ENCODE results near the gene HMGCS1.
A peak's percentile ranks its signal among the peaks of the same experiment; 100 is the strongest.
"Not testable (repeated sequence)": the region's sequence is repeated elsewhere in the genome, so short reads cannot be mapped to it uniquely, and the experiment has no call there.

Gene HMGCS1

GRCh38 chr5:43313035-43313853 is at the start of gene HMGCS1:
Gene HMGCS1, minus strand, starts transcription at chr5:43313412. Its CDS starts 14,447 bp downstream, at chr5:43298965.
- DNase-seq (ENCODE audit: low read depth in 2 of 2), result peak; percentile 91 to 97

GRCh38 chr5:43358726-43359125 is 45.5 kb upstream of the HMGCS1 start:
- no peak for DNase-seq (ENCODE audit: low read depth in 2 of 2)

DNA sequence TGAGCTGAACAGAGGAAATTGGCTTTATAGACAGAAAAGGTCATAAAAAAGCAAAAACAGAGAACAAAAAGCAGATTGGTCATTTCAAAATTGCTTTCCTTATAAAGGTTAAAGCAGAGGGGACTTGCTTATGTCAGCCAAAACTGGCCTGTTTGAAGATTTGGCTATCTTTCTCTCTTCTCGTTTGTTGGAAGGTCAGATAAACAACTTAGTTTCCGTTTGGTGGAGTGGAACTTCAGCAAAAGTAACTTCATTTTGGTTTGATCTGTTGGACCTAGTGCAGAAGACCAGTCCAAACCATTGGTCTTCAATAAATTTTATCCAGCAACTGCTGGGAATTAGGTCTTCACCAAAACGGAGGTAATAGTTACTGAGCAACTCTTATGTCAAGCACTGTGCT is 45.1 kb upstream of the HMGCS1 start:
- DNase-seq (ENCODE audit: low read depth in 2 of 2), result no peak

DNA sequence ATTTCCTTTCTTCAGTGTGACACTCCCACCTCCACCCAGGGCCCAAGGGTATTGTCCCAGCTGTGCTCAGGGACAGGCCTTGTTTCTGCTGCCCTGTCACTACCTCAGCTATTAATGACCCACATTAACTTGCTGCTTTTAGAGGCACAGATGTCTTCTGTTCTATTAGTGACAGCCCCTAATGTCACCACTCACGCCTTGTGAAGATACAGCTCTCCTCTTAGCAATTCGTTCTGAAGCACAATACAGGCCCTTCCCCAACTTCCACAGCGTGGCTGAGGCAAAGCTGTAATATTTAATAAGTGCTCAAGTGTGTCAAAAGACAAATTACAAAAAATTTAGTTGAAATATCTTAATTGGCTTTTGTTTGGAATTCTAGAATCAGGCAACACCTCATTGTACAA is 44.7 kb upstream of the HMGCS1 start:
- no peak for DNase-seq (ENCODE audit: low read depth in 2 of 2)

DNA sequence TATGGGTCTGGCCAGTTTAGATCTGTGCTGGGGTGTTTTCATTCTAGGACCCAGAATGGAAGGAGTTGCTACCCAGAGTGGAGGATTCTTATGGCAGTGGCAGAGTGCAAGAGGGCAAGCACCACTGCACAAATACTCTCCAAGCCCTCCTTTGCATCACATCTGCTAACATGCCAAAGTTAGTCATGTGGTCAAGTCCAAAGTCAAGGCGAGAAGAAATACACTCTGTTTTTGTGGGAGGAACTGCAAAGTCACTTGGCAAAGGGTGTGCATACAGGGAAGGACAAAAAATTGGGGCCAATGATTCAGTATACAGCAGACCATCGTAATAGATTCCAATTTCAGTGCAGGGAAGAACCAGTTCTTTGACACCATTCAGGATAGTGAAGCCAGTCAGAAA is 43.9 kb upstream of the HMGCS1 start:
- no peak for DNase-seq (ENCODE audit: low read depth in 2 of 2)

DNA sequence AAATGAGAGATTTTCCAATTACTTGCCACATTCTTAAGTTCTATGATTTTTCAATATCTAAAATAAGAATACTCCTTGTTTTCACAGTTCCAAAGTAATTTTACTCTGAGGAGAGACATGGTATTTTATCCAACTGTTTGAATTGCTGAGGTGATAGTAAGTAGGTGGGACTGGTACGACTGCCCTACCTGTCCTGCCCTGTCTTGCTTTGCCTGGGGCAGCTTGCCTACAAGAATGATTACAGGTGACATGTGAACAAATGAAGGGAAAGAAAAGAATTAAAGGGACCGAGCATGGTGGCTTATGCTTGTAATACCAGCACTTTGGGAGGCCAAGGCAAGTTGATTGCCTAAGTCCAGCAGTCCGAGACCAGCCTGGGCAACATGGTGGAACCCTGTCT is 41.6 kb upstream of the HMGCS1 start:
- DNase-seq (ENCODE audit: low read depth in 2 of 2), result no peak

GRCh38 chr5:43353668-43354067 is 40.5 kb upstream of the HMGCS1 start:
- DNase-seq (ENCODE audit: low read depth in 2 of 2), result no peak

- DNase-seq (ENCODE audit: low read depth in 2 of 2), result no peak
Measured at GRCh38 chr5:43352915-43353314, 39.7 kb upstream of the HMGCS1 start.

GRCh38 chr5:43352131-43352530 is 38.9 kb upstream of the HMGCS1 start:
- no peak for DNase-seq (ENCODE audit: low read depth in 2 of 2)

GRCh38 chr5:43348861-43349363 is 35.7 kb upstream of the HMGCS1 start:
- DNase-seq (ENCODE audit: low read depth in 2 of 2), result no peak

DNA sequence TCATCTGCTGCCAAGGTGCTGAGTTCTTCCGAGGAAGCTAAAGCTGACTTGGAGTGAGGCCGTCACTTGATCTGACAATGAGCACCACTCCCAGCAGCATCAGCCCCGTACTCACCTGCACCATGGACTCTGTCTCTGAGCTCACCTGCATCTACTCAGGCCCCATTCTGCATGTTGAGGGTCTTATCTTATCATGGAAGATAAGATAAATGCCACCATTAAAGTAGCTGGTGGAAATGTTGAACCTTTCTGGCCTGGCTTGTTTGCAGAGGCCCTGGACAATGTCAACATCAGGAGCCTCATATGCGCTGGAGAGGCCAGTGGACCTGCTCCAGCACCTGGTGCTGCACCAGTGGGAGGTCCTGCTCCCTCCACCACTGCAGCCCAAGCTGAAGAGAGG is 35.0 kb upstream of the HMGCS1 start:
- no peak for DNase-seq (ENCODE audit: low read depth in 2 of 2)

GRCh38 chr5:43338862-43339261 is 25.6 kb upstream of the HMGCS1 start:
- DNase-seq (ENCODE audit: low read depth in 2 of 2), result no peak

- DNase-seq (ENCODE audit: low read depth in 2 of 2), result no peak
Measured at GRCh38 chr5:43336159-43336558, 22.9 kb upstream of the HMGCS1 start.

- no peak for DNase-seq (ENCODE audit: low read depth in 2 of 2)
Measured at GRCh38 chr5:43335681-43336080, 22.5 kb upstream of the HMGCS1 start.

- no peak for DNase-seq (ENCODE audit: low read depth in 2 of 2)
Measured at GRCh38 chr5:43332401-43332800, 19.2 kb upstream of the HMGCS1 start.

DNA sequence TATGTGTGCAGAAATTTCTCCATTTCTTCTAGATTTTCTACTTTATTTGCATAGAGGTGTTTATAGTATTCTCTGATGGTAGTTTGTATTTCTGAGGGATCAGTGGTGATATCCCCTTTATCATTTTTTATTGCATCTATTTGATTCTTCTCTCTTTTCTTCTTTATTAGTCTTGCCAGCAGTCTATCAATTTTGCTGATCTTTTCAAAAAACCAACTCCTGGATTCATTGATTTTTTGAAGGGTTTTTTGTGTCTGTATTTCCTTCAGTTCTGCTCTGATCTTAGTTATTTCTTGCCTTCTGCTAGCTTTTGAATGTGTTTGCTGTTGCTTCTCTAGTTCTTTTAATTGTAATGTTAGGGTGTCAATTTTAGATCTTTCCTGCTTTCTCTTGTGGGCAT is 12.4 kb upstream of the HMGCS1 start:
- not testable (repeated sequence) for DNase-seq (ENCODE audit: low read depth in 2 of 2)

DNA sequence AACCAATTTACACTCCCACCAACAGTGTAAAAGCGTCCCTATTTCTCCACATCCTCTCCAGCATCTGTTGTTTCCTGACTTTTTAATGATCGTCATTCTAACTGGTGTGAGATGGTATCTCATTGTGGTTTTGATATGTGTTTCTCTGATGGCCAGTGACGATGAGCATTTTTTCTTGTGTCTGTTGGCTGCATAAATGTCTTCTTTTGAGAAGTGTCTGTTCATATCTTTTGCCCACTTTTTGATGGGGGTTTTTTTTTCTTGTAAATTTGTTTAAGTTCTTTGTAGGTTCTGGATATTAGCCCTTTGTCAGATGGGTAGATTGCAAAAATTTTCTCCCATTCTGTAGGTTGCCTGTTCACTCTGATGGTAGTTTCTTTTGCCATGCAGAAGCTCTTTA is 10.3 kb upstream of the HMGCS1 start:
- DNase-seq (ENCODE audit: low read depth in 2 of 2), result not testable (repeated sequence)

GRCh38 chr5:43320846-43321245 is 7.6 kb upstream of the HMGCS1 start:
- no peak for DNase-seq (ENCODE audit: low read depth in 2 of 2)

DNA sequence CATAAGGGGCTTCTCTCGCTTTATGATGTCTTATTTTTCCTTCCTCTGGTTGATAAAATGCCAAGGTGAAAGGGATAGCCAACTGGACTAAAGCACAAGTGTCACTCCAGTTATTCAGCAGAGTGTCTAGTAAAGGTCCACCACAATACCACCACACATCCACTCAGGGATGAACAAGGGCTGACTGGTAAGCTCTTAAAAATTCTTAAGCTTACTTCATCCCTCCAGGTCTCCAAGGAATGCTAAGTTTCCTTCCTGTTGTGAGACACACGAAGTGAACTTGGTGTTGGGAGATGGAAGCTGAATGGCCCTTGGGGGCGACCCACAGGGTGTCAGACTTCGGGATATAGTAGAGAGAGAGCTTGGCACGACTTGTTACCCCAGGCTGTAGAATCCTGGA is 3.2 kb upstream of the HMGCS1 start:
- no peak for DNase-seq (ENCODE audit: low read depth in 2 of 2)

GRCh38 chr5:43315682-43316081 is 2.5 kb upstream of the HMGCS1 start:
- DNase-seq (ENCODE audit: low read depth in 2 of 2), result peak in 1 of 2 donors; percentile 23

DNA sequence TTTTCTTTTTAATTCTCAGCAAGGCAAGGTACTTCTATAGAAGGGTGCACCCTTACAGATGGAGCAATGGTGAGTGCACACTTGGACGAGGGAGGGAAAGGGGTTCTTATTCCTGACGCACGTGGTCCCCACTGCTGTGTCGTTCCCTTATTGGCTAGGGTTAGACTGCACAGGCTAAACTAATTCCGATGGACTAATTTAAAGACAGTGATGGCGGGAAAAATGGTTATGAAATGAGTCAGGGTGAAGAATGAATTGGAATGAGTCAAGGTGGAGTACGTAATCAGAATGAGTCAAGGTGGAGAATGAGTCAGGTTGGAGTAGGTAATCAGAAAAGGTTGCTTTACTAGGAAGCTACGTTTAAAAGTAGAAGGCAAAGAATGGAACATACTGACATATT is 2.1 kb upstream of the HMGCS1 start:
- peak; percentile 19 to 20 for DNase-seq (ENCODE audit: low read depth in 2 of 2)

DNA sequence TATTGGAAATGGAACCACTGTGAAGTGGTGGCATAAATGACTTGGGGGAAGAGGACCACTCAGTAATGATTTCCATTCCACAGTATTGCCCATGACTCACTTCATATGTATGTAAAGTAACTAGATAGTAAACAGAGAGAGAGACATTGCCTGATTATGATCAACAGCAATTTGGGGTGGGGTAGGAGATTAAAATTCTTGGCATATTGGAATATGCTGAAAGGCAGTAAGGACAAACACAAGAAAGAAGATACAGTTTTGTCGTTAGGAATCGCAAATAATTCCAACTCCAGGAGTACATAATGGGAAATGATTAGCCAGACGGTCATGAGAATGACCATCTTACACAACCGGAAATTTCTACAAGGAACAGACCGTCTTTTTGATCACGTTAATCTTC is 1.5 kb upstream of the HMGCS1 start:
- DNase-seq (ENCODE audit: low read depth in 2 of 2), result no peak

- DNase-seq (ENCODE audit: low read depth in 2 of 2), result no peak
Measured at GRCh38 chr5:43313854-43314457, 744 bp upstream of the HMGCS1 start.

All from stimulated activated CD4-positive, alpha-beta T cell treated with anti-CD3 and anti-CD28 coated beads, Interleukin-4, amount 100 ng/mL, for 48 hours (primary cell).